ENCODE measurements around the gene PAGR1.

The PAGR1 gene

GRCh38 chr16:29821643-29822115 is 5.7 kb downstream of the PAGR1 start:
- Histone ChIP-seq H4K20me1 (ENCODE audit: insufficient read depth) (no peaks in the 10 kb centered on the region), H3K4me1 (ENCODE audit: low read depth, poor library complexity, severe bottlenecking) (peaks cover 73% of the 10 kb centered on the region), H2AFZ (ENCODE audit: low read depth) (no peak overlapping the region), H3K36me3 (ENCODE audit: insufficient read depth) (no peaks in the 10 kb centered on the region), H3K4me2 (peak overlapping the region; percentile 65), H3K79me2 (ENCODE audit: insufficient read depth, low read depth) (peaks cover 27% of the 10 kb centered on the region), H3K27me3 (ENCODE audit: insufficient read depth, low read depth) (no peaks in the 10 kb centered on the region), H3K27ac (peak overlapping the region; percentile 36), H3K4me3 (IDR thresholded peaks at IDR 0.05; ENCODE audit: insufficient read depth, low read depth, low read length) (no peak overlapping the region), H3K9ac (peak overlapping the region; percentile 11; the same call in 1 of the 2 replicates)
- TF ChIP-seq CTCF (conservative IDR thresholded peaks at IDR 0.05; ENCODE audit: low read depth, low read length) = no peak

GRCh38 chr16:29824589-29825144 is 8.7 kb downstream of the PAGR1 start:
- no peak overlapping the region for H3K4me3 ChIP-seq (IDR thresholded peaks at IDR 0.05; ENCODE audit: insufficient read depth, low read depth, low read length)
- no peaks in the 10 kb centered on the region for H3K36me3 ChIP-seq (ENCODE audit: insufficient read depth)
- H3K27me3 ChIP-seq (ENCODE audit: insufficient read depth, low read depth) = no peaks in the 10 kb centered on the region
- H3K27ac ChIP-seq = peak overlapping the region; percentile 42
- H3K79me2 ChIP-seq (ENCODE audit: insufficient read depth, low read depth) = peaks cover 3% of the 10 kb centered on the region; the same call in 1 of the 2 replicates
- H2AFZ ChIP-seq (ENCODE audit: low read depth) = peak overlapping the region; percentile 51
- H4K20me1 ChIP-seq (ENCODE audit: insufficient read depth) = no peaks in the 10 kb centered on the region
- no peak for TF ChIP-seq CTCF (conservative IDR thresholded peaks at IDR 0.05; ENCODE audit: low read depth, low read length)
- peak overlapping the region; percentile 74 for H3K4me2 ChIP-seq
- peaks cover 49% of the 10 kb centered on the region for H3K4me1 ChIP-seq (ENCODE audit: low read depth, poor library complexity, severe bottlenecking)
- H3K9ac ChIP-seq = no peak overlapping the region

- H3K4me2 ChIP-seq = peak overlapping the region; percentile 74
- no peak for TF ChIP-seq CTCF (conservative IDR thresholded peaks at IDR 0.05; ENCODE audit: low read depth, low read length)
These were observed 9.4 kb downstream of the PAGR1 start for GRCh38 chr16:29825145-29826044.

GRCh38 chr16:29826342-29826695 is 10.4 kb downstream of the PAGR1 start:
- Histone ChIP-seq H3K36me3 (ENCODE audit: insufficient read depth) (no peaks in the 10 kb centered on the region), H3K4me1 (ENCODE audit: low read depth, poor library complexity, severe bottlenecking) (peaks cover 34% of the 10 kb centered on the region), H2AFZ (ENCODE audit: low read depth) (no peak overlapping the region), H3K79me2 (ENCODE audit: insufficient read depth, low read depth) (peaks cover 3% of the 10 kb centered on the region; the same call in 1 of the 2 replicates), H3K27ac (no peak overlapping the region), H3K27me3 (ENCODE audit: insufficient read depth, low read depth) (no peaks in the 10 kb centered on the region), H4K20me1 (ENCODE audit: insufficient read depth) (no peaks in the 10 kb centered on the region), H3K9ac (no peak overlapping the region), H3K4me3 (IDR thresholded peaks at IDR 0.05; ENCODE audit: insufficient read depth, low read depth, low read length) (no peak overlapping the region), H3K4me2 (no peak overlapping the region)
- TF ChIP-seq CTCF (conservative IDR thresholded peaks at IDR 0.05; ENCODE audit: low read depth, low read length) = no peak

More at GRCh38 chr16:29825145-29826044, 9.4 kb downstream of the PAGR1 start:
- Histone ChIP-seq H2AFZ (ENCODE audit: low read depth) (peak overlapping the region; percentile 51), H3K36me3 (ENCODE audit: insufficient read depth) (no peaks in the 10 kb centered on the region), H3K27ac (peak overlapping the region; percentile 42), H3K79me2 (ENCODE audit: insufficient read depth, low read depth) (peaks cover 3% of the 10 kb centered on the region; the same call in 1 of the 2 replicates), H3K9ac (peak overlapping the region; percentile 42; the same call in 1 of the 2 replicates), H4K20me1 (ENCODE audit: insufficient read depth) (no peaks in the 10 kb centered on the region), H3K4me3 (IDR thresholded peaks at IDR 0.05; ENCODE audit: insufficient read depth, low read depth, low read length) (no peak overlapping the region), H3K4me1 (ENCODE audit: low read depth, poor library complexity, severe bottlenecking) (peaks cover 42% of the 10 kb centered on the region), H3K27me3 (ENCODE audit: insufficient read depth, low read depth) (no peaks in the 10 kb centered on the region)
